Stimulated activated CD8-positive, alpha-beta memory T cell treated with anti-CD3 and anti-CD28 coated beads, Interleukin-7, amount 100 ng/mL, for 24 hours (primary cell): ENCODE data around the gene C2orf68.
"Not testable (repeated sequence)": the region's sequence is repeated elsewhere in the genome, so short reads cannot be mapped to it uniquely, and the experiment has no call there.

Source experiments
- DNase-seq: peaks from one replicate; pipeline ENCODE4 v3.0.0-alpha.2; 2020; ENCODE audit warnings: low read depth

C2orf68 gene

GRCh38 chr2:85631316-85631715 is 19.4 kb upstream of the C2orf68 start:
- no peak for DNase-seq

GRCh38 chr2:85628658-85629057 is 16.8 kb upstream of the C2orf68 start:
- DNase-seq = no peak

- no peak for DNase-seq
Observed at GRCh38 chr2:85623991-85624390, 12.1 kb upstream of the C2orf68 start.

GRCh38 chr2:85621338-85621737 is 9.5 kb upstream of the C2orf68 start:
- no peak for DNase-seq

- no peak for DNase-seq
Observed at GRCh38 chr2:85619617-85620016, 7.8 kb upstream of the C2orf68 start.

GRCh38 chr2:85617723-85618122 is 5.9 kb upstream of the C2orf68 start:
- not testable (repeated sequence) for DNase-seq

GRCh38 chr2:85615413-85615728 is 3.5 kb upstream of the C2orf68 start:
- DNase-seq = no peak

- not testable (repeated sequence) for DNase-seq
Observed at GRCh38 chr2:85614757-85615156, 2.9 kb upstream of the C2orf68 start.

- no peak for DNase-seq
Observed at GRCh38 chr2:85613717-85614515, 2.0 kb upstream of the C2orf68 start.

GRCh38 chr2:85611217-85611704 is 605 bp downstream of the C2orf68 start:
- no peak for DNase-seq

GRCh38 chr2:85607268-85608215 is 4.3 kb downstream of the C2orf68 start:
- DNase-seq = no peak

GRCh38 chr2:85606116-85606455 is 5.8 kb downstream of the C2orf68 start:
- no peak for DNase-seq

- DNase-seq = no peak
Observed at GRCh38 chr2:85605406-85606115, 6.3 kb downstream of the C2orf68 start.

GRCh38 chr2:85604568-85605339 is 7.1 kb downstream of the C2orf68 start:
- DNase-seq = no peak

- DNase-seq = not testable (repeated sequence)
Observed at GRCh38 chr2:85604133-85604444, 7.8 kb downstream of the C2orf68 start.

- DNase-seq = peak; percentile 79
Observed at GRCh38 chr2:85602476-85603234, 9.2 kb downstream of the C2orf68 start, which contains the start of gene TMEM150A. Gene TMEM150A (minus strand): TSS chr2:85602698. CDS start chr2:85601948, 750 bp downstream.

- DNase-seq = no peak
Observed at GRCh38 chr2:85601771-85602475, 9.9 kb downstream of the C2orf68 start.

- DNase-seq = no peak
Observed at GRCh38 chr2:85600951-85601770, 10.7 kb downstream of the C2orf68 start.

GRCh38 chr2:85600235-85600575 is 11.7 kb downstream of the C2orf68 start:
- no peak for DNase-seq
